Ishikawa (cell line): ENCODE data around the gene MPHOSPH8.

Experiments
- CEBPB ChIP-seq: IDR thresholded peaks from 2 replicates; pipeline ENCODE4 v1.6.1; 2012
- EP300 ChIP-seq: IDR thresholded peaks from 2 replicates; pipeline ENCODE4 v1.6.1; 2012; ENCODE audit warnings: borderline replicate concordance
- FOXM1 ChIP-seq: IDR thresholded peaks from 2 replicates; pipeline ENCODE4 v1.6.1; 2012; ENCODE audit warnings: low read depth, borderline replicate concordance
- RAD21 ChIP-seq: IDR thresholded peaks from 2 replicates; pipeline ENCODE4 v1.6.1; 2012; ENCODE audit warnings: low read depth
- TAF1 ChIP-seq: IDR thresholded peaks from 2 replicates; pipeline ENCODE4 v1.6.1; 2012; ENCODE audit warnings: low read depth, mild to moderate bottlenecking
- TCF12 ChIP-seq: IDR thresholded peaks from 2 replicates; pipeline ENCODE4 v1.6.1; 2012; ENCODE audit warnings: low read depth
- TEAD4 ChIP-seq: IDR thresholded peaks from 2 replicates; pipeline ENCODE4 v1.6.1; 2012
- YY1 ChIP-seq: IDR thresholded peaks from 2 replicates; pipeline ENCODE4 v1.6.1; 2012; ENCODE audit warnings: low read depth
- ZBTB7A ChIP-seq: IDR thresholded peaks from 2 replicates; pipeline ENCODE4 v1.6.1; 2012; ENCODE audit warnings: low read depth
- TF ChIP-seq, protein P1 (sequence below): IDR thresholded peaks from 2 replicates; pipeline ENCODE4 v1.6.1; 2012
- TF ChIP-seq, protein P2 (sequence below): IDR thresholded peaks from 2 replicates; pipeline ENCODE4 v1.6.1; 2012

- TF ChIP-seq CEBPB, result no peak
- no peak for TF ChIP-seq TAF1
- TF ChIP-seq TEAD4, result no peak
- no peak for TF ChIP-seq RAD21
- no peak for TF ChIP-seq ZBTB7A
- TF ChIP-seq YY1, result no peak
- TF ChIP-seq EP300, result no peak
- TF ChIP-seq, protein P1, sequence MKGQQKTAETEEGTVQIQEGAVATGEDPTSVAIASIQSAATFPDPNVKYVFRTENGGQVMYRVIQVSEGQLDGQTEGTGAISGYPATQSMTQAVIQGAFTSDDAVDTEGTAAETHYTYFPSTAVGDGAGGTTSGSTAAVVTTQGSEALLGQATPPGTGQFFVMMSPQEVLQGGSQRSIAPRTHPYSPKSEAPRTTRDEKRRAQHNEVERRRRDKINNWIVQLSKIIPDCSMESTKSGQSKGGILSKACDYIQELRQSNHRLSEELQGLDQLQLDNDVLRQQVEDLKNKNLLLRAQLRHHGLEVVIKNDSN, result no peak
- TF ChIP-seq, protein P2, sequence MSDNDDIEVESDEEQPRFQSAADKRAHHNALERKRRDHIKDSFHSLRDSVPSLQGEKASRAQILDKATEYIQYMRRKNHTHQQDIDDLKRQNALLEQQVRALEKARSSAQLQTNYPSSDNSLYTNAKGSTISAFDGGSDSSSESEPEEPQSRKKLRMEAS, result no peak
- TF ChIP-seq TCF12, result no peak
- no peak for TF ChIP-seq FOXM1
Measured at GRCh38 chr13:19685034-19685433, 51.6 kb downstream of the MPHOSPH8 start.
